ENCODE data around the gene INSIG1.
A peak's percentile ranks its signal among the peaks of the same experiment; 100 is the strongest.

DNA sequence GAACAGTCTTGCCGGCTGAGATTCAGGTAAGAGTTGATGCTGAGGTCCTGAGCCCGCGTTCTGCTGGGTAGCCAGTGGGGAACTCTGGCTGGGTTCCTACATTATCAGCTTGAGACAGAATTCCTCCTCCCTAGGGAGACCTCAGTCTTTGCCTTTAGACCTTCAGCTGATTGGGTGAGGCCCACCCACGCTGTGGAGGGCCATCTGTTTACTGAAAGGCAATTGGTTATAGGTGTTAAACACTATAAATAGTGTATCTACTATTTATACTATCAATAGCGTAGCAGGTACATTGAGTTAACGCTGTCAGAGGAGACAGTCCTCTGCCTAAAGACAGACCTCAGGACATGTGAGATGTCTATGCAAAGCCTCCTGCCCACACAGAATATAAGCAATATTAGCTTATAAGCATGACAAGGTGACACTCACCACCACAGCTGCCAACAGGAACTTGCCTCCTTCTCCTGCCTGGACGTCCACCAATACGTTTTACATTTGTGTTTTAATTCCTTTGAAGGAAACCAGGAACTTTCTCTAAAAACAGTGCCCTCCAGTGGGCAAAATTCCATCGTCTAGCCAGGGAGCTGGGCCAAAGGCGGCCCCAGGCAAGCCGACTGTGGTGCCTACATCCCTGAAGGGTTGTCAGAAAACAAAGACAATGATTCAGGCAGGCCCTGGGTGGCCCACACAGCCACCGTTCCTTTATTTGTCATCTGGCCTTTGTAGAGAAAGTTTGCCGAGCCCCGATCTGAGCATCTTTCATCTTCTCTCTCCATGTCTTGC is 58.8 kb downstream of the INSIG1 start:
- TF ChIP-seq, protein P1, sequence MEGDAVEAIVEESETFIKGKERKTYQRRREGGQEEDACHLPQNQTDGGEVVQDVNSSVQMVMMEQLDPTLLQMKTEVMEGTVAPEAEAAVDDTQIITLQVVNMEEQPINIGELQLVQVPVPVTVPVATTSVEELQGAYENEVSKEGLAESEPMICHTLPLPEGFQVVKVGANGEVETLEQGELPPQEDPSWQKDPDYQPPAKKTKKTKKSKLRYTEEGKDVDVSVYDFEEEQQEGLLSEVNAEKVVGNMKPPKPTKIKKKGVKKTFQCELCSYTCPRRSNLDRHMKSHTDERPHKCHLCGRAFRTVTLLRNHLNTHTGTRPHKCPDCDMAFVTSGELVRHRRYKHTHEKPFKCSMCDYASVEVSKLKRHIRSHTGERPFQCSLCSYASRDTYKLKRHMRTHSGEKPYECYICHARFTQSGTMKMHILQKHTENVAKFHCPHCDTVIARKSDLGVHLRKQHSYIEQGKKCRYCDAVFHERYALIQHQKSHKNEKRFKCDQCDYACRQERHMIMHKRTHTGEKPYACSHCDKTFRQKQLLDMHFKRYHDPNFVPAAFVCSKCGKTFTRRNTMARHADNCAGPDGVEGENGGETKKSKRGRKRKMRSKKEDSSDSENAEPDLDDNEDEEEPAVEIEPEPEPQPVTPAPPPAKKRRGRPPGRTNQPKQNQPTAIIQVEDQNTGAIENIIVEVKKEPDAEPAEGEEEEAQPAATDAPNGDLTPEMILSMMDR (IDR thresholded peaks at IDR 0.05; ENCODE audit: insufficient read depth, low read depth, low read length): peak; percentile 42
- no peak for TF ChIP-seq EZH2 (IDR thresholded peaks at IDR 0.05; ENCODE audit: insufficient read depth, low read length)

Measured in astrocyte (in vitro differentiated cells and primary cell).